ENCODE data around the gene LRFN2. TPM values are rescaled to one million over a fixed set of nuclear protein-coding genes. Genes with fewer than 3 reads are reported as not detected.

The LRFN2 gene
- total and polyA plus RNA-seq, 4 donors = under 0.01 to 0.01 TPM; not detected in 2

- TF ChIP-seq EGR1 (IDR thresholded peaks at IDR 0.05; ENCODE audit: low read depth in 2 of 2) = no peak
- no peak for TF ChIP-seq JUND (IDR thresholded peaks at IDR 0.05)
- no peak for TF ChIP-seq YY1 (IDR thresholded peaks at IDR 0.05)
- TF ChIP-seq ATF3 (IDR thresholded peaks at IDR 0.05) = no peak
- no peaks in the 10 kb centered on the region for H3K9me3 ChIP-seq (ENCODE audit: control insufficient read depth in 4 of 4, low read length in 3 of 4)
- no peaks in the 10 kb centered on the region for H3K27me3 ChIP-seq (ENCODE audit: control insufficient read depth in 4 of 4, insufficient read depth in 4 of 4, low read length in 3 of 4)
- DNase-seq (ENCODE audit: low spot score) = no peak
- no peaks in the 10 kb centered on the region for H3K4me1 ChIP-seq (ENCODE audit: control insufficient read depth in 4 of 4, insufficient read depth in 4 of 4, low read length in 3 of 4)
- 86% methylated on average over 9 of the region's 9 CpGs for WGBS
- no peak overlapping the region for H3K9ac ChIP-seq (ENCODE audit: low read depth in 1 of 2, low read length in 2 of 2)
- no peak overlapping the region for H3K27ac ChIP-seq (ENCODE audit: low read depth in 1 of 2, low read length in 2 of 2)
- no peak overlapping the region for H3K4me3 ChIP-seq (ENCODE audit: low read depth in 1 of 3, low read length in 3 of 3)
- no peaks in the 10 kb centered on the region for H3K36me3 ChIP-seq (ENCODE audit: control insufficient read depth in 4 of 4, insufficient read depth in 3 of 4, low read depth in 1 of 4, low read length in 3 of 4)
These were observed 48.6 kb downstream of the LRFN2 start for GRCh38 chr6:40538556-40538955.

GRCh38 chr6:40537446-40537845 is 49.7 kb downstream of the LRFN2 start:
- no peaks in the 10 kb centered on the region for H3K9me3 ChIP-seq (ENCODE audit: control insufficient read depth in 4 of 4, low read length in 3 of 4)
- no peak overlapping the region for H3K9ac ChIP-seq (ENCODE audit: low read depth in 1 of 2, low read length in 2 of 2)
- H3K27ac ChIP-seq (ENCODE audit: low read depth in 1 of 2, low read length in 2 of 2) = no peak overlapping the region
- WGBS = 87% methylated on average over 5 of the region's 5 CpGs
- no peak for DNase-seq (ENCODE audit: low spot score)
- H3K4me1 ChIP-seq (ENCODE audit: control insufficient read depth in 4 of 4, insufficient read depth in 4 of 4, low read length in 3 of 4) = no peaks in the 10 kb centered on the region
- no peaks in the 10 kb centered on the region for H3K27me3 ChIP-seq (ENCODE audit: control insufficient read depth in 4 of 4, insufficient read depth in 4 of 4, low read length in 3 of 4)
- H3K4me3 ChIP-seq (ENCODE audit: low read depth in 1 of 3, low read length in 3 of 3) = no peak overlapping the region
- TF ChIP-seq HNF4G (IDR thresholded peaks at IDR 0.05) = no peak
- no peak for TF ChIP-seq JUND (IDR thresholded peaks at IDR 0.05)
- no peak for TF ChIP-seq HNF4A (conservative IDR thresholded peaks at IDR 0.05)
- TF ChIP-seq ATF3 (IDR thresholded peaks at IDR 0.05) = no peak
- TF ChIP-seq TAF1 (conservative IDR thresholded peaks at IDR 0.05) = no peak
- TF ChIP-seq FOXA1 (IDR thresholded peaks at IDR 0.05) = no peak
- no peak for TF ChIP-seq YY1 (IDR thresholded peaks at IDR 0.05)
- no peak for TF ChIP-seq ZBTB33 (IDR thresholded peaks at IDR 0.05)
- TF ChIP-seq RAD21 (IDR thresholded peaks at IDR 0.05) = no peak
- TF ChIP-seq GABPA (IDR thresholded peaks at IDR 0.05 in 1 of 2, conservative IDR thresholded peaks at IDR 0.05 in 1 of 2) = no peak
- TF ChIP-seq SP1 (IDR thresholded peaks at IDR 0.05) = no peak
- TF ChIP-seq REST (IDR thresholded peaks at IDR 0.05) = no peak
- no peak for TF ChIP-seq RXRA (IDR thresholded peaks at IDR 0.05)
- TF ChIP-seq NR2F2 (IDR thresholded peaks at IDR 0.05) = no peak
- TF ChIP-seq CTCF (IDR thresholded peaks at IDR 0.05; ENCODE audit: low read depth, low read length, missing input control) = no peak
- no peak for TF ChIP-seq EGR1 (IDR thresholded peaks at IDR 0.05; ENCODE audit: low read depth in 2 of 2)
- no peaks in the 10 kb centered on the region for H3K36me3 ChIP-seq (ENCODE audit: control insufficient read depth in 4 of 4, insufficient read depth in 3 of 4, low read depth in 1 of 4, low read length in 3 of 4)
